Endothelial cell of umbilical vein (primary cell): Measurements from ENCODE around the gene MAPK9. TPM values are rescaled to one million over a fixed set of nuclear protein-coding genes. Genes with fewer than 3 reads are reported as not detected.

ENCODE experiments used
- BruUV-seq: library from RNA; stranded (reverse); fragments of 400-500 nt; replicated peaks from 2 replicates; lab custom pipeline; 2021; lab: Mats Ljungman, UMichigan
- CTCF ChIA-PET: fragments of 300-600, 350-600 bp; sonication (Branson Sonifier 250); formaldehyde crosslinking; loops from one replicate; lab custom pipeline; 2021; ENCODE audit warnings: antibody characterized with exemption, inconsistent platforms; lab: Charles Lee
- POLR2A ChIA-PET: fragments of 300-600, 350-600 bp; sonication (Branson Sonifier 250); formaldehyde crosslinking; loops from one replicate; lab custom pipeline; 2021; ENCODE audit warnings: antibody characterized with exemption, inconsistent platforms; lab: Charles Lee
- DNase-seq: peaks from one replicate; pipeline ENCODE4 v3.0.0-alpha.2; 2011; ENCODE audit warnings: low read depth, low spot score
- FAIRE-seq: peaks from 2 replicates; lab custom pipeline; 2011; peaks lifted over from hg19 to GRCh38; lab: Jason Lieb, UNC
- H2AFZ ChIP-seq: 2 replicates; pipeline ENCODE4 v1.6.0; 2012; ENCODE audit warnings: low read depth, low read length, control low read depth, inconsistent platforms
- H3K27ac ChIP-seq: 2 replicates; pipeline ENCODE4 v1.5.1; 2011; ENCODE audit warnings: low read depth, mild to moderate bottlenecking, control low read depth, low read length, moderate library complexity; ENCODE audit not compliant: insufficient read depth
- H3K27me3 ChIP-seq, 2 experiments: 2 replicates each; pipeline versions ENCODE4 v1.6.0 to v1.6.1; 2011; ENCODE audit warnings: low read length in 2 of 2, mixed read lengths in 1 of 2; ENCODE audit not compliant: control insufficient read depth in 2 of 2, insufficient read depth in 2 of 2
- H3K36me3 ChIP-seq, 2 experiments: 2 replicates in 1 of 2; 3 replicates in 1 of 2; pipeline ENCODE4 v1.5.1; 2011; ENCODE audit warnings: low read length in 2 of 2, mild to moderate bottlenecking in 1 of 2, moderate library complexity in 1 of 2; ENCODE audit not compliant: control insufficient read depth in 2 of 2, insufficient read depth in 2 of 2; ENCODE audit errors: extremely low read depth in 1 of 2
- H3K4me1 ChIP-seq: 3 replicates; pipeline ENCODE4 v1.5.1; 2011; ENCODE audit warnings: mild to moderate bottlenecking, low read length; ENCODE audit not compliant: control insufficient read depth, insufficient read depth; ENCODE audit errors: extremely low read depth
- H3K4me2 ChIP-seq: 2 replicates; pipeline ENCODE4 v1.6.1; 2011; ENCODE audit warnings: low read length, control low read depth, mixed read lengths; ENCODE audit not compliant: insufficient read depth
- H3K4me3 ChIP-seq, 3 experiments: fragments of 200-600 bp in 1 of 3; sonication (generic), shearing (Covaris generic) in 1 of 3; replicated peaks in 1 of 3; 2 replicates each; pipeline ENCODE4 v1.5.1; 2011 to 2016; ENCODE audit warnings: control low read depth in 3 of 3, low read length in 3 of 3, mild to moderate bottlenecking in 2 of 3, inconsistent platforms in 1 of 3, low read depth in 1 of 3, moderate library complexity in 1 of 3; ENCODE audit not compliant: insufficient read depth in 1 of 3
- H3K79me2 ChIP-seq: 2 replicates; pipeline ENCODE4 v1.6.0; 2012; ENCODE audit warnings: low read length, inconsistent platforms; ENCODE audit not compliant: control insufficient read depth, insufficient read depth
- H3K9ac ChIP-seq: replicated peaks from 2 replicates; pipeline ENCODE3; 2011; ENCODE audit warnings: low read length, control low read depth; ENCODE audit not compliant: insufficient read depth; ENCODE audit errors: extremely low read depth
- H3K9me1 ChIP-seq: replicated peaks from 3 replicates; pipeline ENCODE4 v1.6.0; 2011; ENCODE audit warnings: mild to moderate bottlenecking, low read length; ENCODE audit not compliant: control insufficient read depth, insufficient read depth; ENCODE audit errors: extremely low read depth
- H3K9me3 ChIP-seq: replicated peaks from 2 replicates; pipeline ENCODE4 v1.5.1; 2012; ENCODE audit warnings: low read length, inconsistent platforms; ENCODE audit not compliant: control insufficient read depth, insufficient read depth
- H4K20me1 ChIP-seq: replicated peaks from 2 replicates; pipeline ENCODE3; 2011; ENCODE audit warnings: mild to moderate bottlenecking, low read length; ENCODE audit not compliant: control insufficient read depth, insufficient read depth; ENCODE audit errors: extremely low read depth
- FOS ChIP-seq: IDR thresholded peaks from 2 replicates; pipeline ENCODE4 v1.6.1; 2011; ENCODE audit warnings: mild to moderate bottlenecking, low read length, moderate library complexity, borderline replicate concordance; ENCODE audit not compliant: insufficient read depth
- JUN ChIP-seq: IDR thresholded peaks from 2 replicates; pipeline ENCODE4 v1.6.1; 2011; ENCODE audit warnings: borderline replicate concordance, low read depth; ENCODE audit not compliant: insufficient read length, insufficient read depth
- MYC ChIP-seq: IDR thresholded peaks from one replicate; pipeline ENCODE4 v1.6.1; 2011; ENCODE audit warnings: mild to moderate bottlenecking, low read depth, low read length
- dilution Hi-C: fragments of 300-500 bp; cut with MboI; formaldehyde crosslinking; loops from one replicate; pipeline ENCODE4 v1.15.0; 2019; ENCODE audit warnings: low sequenced_read_pairs; ENCODE audit not compliant: extremely low pct_ligation_motif_present
- intact Hi-C: fragments of 100-400 bp; cut with micrococcal nuclease; formaldehyde crosslinking; loops from one replicate; pipeline ENCODE4 v1.10.0; 2022
- polyA plus RNA-seq, 4 experiments: library from polyadenylated mRNA; depleted of rRNA in 3 of 4; stranded (reverse) in 3 of 4; unstranded in 1 of 4; fragments of >200 nt; gene quantifications; 2 replicates each; pipeline versions ENCODE4 v1.2.1 to v1.2.3, GENCODE V29; 2011 to 2012; ENCODE audit warnings: missing spikeins in 1 of 4
- total RNA-seq: library from RNA; stranded (reverse); gene quantifications from 2 replicates; pipeline ENCODE4 v1.2.3, GENCODE V29; 2021

The MAPK9 gene
- total and polyA plus RNA-seq, 2 donors (not counting 3 experiments of a cell fraction or from before 2014, with no cell fraction given) = 24.6 to 34.8 TPM

- no peaks in the 10 kb centered on the region for H3K79me2 ChIP-seq
- H3K4me1 ChIP-seq = peaks cover 9% of the 10 kb centered on the region
- CTCF ChIA-PET = interaction anchor here (2.6 kb wide), 1 partner anchor 19 kb away, joined by 9 read pairs; no protein-coding TSS in a partner anchor
- H3K27me3 ChIP-seq = no peaks in the 10 kb centered on the region
- no peaks in the 10 kb centered on the region for H3K9me3 ChIP-seq
- POLR2A ChIA-PET = no interaction called here
- DNase-seq (no peak), FAIRE-seq (no peak)
- intact Hi-C loops = no loop called here
- dilution Hi-C loops = no loop called here
- H4K20me1 ChIP-seq = no peaks in the 10 kb centered on the region
- BruUV-seq = no TSS peak
- H3K9ac ChIP-seq = no peak overlapping the region
- no peak overlapping the region for H3K27ac ChIP-seq
- no peak overlapping the region for H2AFZ ChIP-seq
- H3K4me2 ChIP-seq = no peak overlapping the region
- H3K36me3 ChIP-seq = no peaks in the 10 kb centered on the region
- no peak overlapping the region for H3K4me3 ChIP-seq
- H3K9me1 ChIP-seq = no peaks in the 10 kb centered on the region
- no peak for TF ChIP-seq JUN
Observed at GRCh38 chr5:180334176-180334575, 42.3 kb upstream of the MAPK9 start.

DNA sequence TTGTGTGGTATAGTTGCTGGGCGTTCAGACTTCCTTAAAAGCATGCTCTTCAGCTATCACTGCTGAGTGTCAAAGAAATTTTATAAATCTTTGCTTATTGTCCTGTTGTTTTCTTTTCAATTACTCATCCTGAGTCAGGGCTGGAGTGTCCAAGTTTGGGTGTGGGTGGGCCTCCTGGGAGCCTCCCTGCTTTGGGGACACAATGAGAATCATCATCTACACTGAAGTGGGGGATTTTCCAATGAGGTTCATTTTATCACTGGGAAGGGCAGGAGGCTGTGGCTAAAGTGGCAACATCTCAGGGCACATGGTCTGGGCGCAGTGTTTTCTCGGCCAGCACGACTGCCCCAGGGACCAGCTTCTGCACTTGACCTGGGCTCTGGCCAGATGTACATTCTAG is 41.8 kb upstream of the MAPK9 start:
- H3K36me3 ChIP-seq = no peaks in the 10 kb centered on the region
- no peaks in the 10 kb centered on the region for H3K27me3 ChIP-seq
- H3K4me2 ChIP-seq = no peak overlapping the region
- peaks cover 9% of the 10 kb centered on the region for H3K4me1 ChIP-seq
- no peak overlapping the region for H3K27ac ChIP-seq
- BruUV-seq = no TSS peak
- ChIA-PET CTCF (interaction anchor here (2.6 kb wide), 1 partner anchor 18 kb away, joined by 9 read pairs; no protein-coding TSS in a partner anchor), POLR2A (no interaction called here)
- dilution Hi-C loops (no loop called here), intact Hi-C loops (no loop called here)
- no peak overlapping the region for H3K4me3 ChIP-seq
- no peak overlapping the region for H2AFZ ChIP-seq
- no peaks in the 10 kb centered on the region for H3K9me1 ChIP-seq
- peak; percentile 26 for DNase-seq
- peak; percentile 45 for TF ChIP-seq FOS
- TF ChIP-seq MYC = no peak
- no peaks in the 10 kb centered on the region for H3K9me3 ChIP-seq
- peak; percentile 48 for FAIRE-seq
- no peaks in the 10 kb centered on the region for H4K20me1 ChIP-seq
- H3K79me2 ChIP-seq = no peaks in the 10 kb centered on the region
- no peak overlapping the region for H3K9ac ChIP-seq
